Peyer's patch (tissue), 4 donors: ENCODE results near the gene CTU1.

Source experiments
- CTCF ChIP-seq, 6 experiments: fragments of 450-650 bp in 4 of 6; fragments of 200-600 bp in 2 of 6; sonication (generic) in 1 of 6; IDR thresholded peaks; one replicate each; pipeline ENCODE4 v1.5.1; 2017 to 2019; ENCODE audit warnings: antibody characterized with exemption in 6 of 6, mild to moderate bottlenecking in 3 of 6, moderate library complexity in 1 of 6
- POLR2A ChIP-seq, 2 donors: fragments of 450-650 bp; IDR thresholded peaks; one replicate each; pipeline ENCODE4 v1.5.1; 2017; ENCODE audit warnings: antibody characterized with exemption in 2 of 2, mild to moderate bottlenecking in 2 of 2, moderate library complexity in 2 of 2

GRCh38 chr19:51099047-51099382 lies 9.2 kb downstream of the CTU1 start:
- TF ChIP-seq POLR2A (IDR thresholded peaks at IDR 0.05) (no peak), CTCF (IDR thresholded peaks at IDR 0.05) (no peak)
